M059J (cell line): ENCODE measurements around the gene RBBP5. TPM values are rescaled to one million over a fixed set of nuclear protein-coding genes. Genes with fewer than 3 reads are reported as not detected.

Experiments used
- DNase-seq: peaks from one replicate; pipeline ENCODE4 v3.0.0-alpha.2; 2012; ENCODE audit warnings: low read depth
- total RNA-seq: library from RNA; depleted of rRNA; stranded (reverse); fragments of >200 nt; shearing (Covaris generic); gene quantifications from 2 replicates; pipeline ENCODE4 v1.2.3, GENCODE V29; 2014

RBBP5 gene
- total RNA-seq, 1 experiment from 2014 or later: 27.6 TPM

DNA sequence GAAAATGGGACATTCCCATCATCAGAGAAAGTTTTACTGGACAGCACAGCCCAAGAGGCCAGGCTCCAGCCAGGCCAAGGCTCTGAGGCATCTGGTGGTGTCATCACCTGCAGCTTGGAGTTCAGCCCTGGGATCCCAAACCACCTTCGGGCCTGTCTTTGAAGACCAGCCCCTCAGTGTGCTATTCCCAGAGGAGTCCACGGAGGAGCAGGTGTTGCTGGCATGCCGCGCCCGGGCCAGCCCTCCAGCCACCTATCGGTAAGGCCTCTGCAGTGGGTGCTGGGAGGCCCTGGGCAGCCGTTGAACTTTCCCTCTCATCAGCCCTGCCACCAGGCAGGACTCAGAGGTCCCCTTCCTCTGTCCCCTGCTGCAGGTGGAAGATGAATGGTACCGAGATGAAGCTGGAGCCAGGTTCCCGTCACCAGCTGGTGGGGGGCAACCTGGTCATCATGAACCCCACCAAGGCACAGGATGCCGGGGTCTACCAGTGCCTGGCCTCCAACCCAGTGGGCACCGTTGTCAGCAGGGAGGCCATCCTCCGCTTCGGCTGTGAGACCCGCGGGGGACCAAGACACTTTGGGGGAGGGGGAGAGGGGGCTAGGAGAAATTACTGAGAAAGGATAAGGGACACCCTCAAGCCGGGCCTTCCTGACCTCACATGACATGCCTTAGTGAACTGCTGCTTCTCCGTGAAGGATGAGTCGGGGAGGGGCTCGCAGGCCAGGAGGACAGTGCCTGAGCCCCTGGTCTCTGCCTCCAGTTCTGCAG, 63.8 kb downstream of the RBBP5 start:
- no peak for DNase-seq

DNA sequence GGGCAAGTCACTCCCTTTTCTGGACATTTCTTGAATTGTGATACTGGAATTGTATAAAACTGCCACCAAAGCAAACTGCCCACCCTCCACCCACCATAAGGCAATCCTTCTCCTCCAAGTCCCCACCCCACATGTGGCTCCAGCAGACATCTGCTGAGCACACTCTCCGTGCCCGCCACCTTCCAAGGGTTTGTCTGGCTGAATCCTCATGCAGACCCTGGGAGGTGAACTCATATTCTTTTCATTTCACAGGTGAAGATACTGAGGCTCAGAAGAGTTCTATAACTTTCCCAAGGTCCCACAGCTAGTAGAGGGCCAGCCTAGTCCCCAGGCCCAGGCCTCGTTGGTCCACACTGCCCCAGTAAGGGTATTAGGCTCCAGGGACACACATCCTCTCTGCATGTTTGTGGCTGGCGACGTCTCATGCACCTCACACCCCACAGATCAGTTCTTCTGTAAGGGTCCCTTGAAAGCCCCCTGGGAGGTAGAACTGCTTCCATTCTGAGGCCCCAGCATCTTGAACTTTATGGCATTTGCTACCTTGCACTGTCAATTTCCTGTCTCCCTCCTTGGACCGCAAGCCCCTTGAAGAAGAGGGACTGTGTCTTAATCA, 64.7 kb downstream of the RBBP5 start:
- DNase-seq: no peak

GRCh38 chr1:205056188-205056611, 65.6 kb downstream of the RBBP5 start:
- DNase-seq: no peak

- DNase-seq: peak; percentile 8
Measured at GRCh38 chr1:205054013-205054412, 67.8 kb downstream of the RBBP5 start.

DNA sequence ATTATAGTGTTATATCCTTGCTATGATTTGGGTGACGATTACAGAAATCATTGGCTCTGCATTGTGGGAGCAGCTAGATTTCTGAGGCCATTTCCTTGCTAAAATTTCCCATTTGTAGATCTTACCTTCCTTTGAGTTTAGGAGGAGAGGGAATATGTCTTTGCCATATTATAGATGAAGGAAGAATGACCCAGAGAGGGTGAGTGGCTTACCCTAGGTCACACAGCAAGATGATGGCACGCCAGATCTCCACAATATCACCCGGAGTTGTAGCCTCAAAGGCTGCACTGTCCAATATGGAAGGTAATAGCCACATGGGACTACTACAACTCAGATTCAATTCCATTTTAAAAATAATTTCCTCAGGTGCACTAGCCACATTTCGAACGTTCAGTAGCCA, 68.5 kb downstream of the RBBP5 start:
- no peak for DNase-seq

GRCh38 chr1:205052690-205053089, 69.1 kb downstream of the RBBP5 start:
- DNase-seq: no peak

- no peak for DNase-seq
Measured at GRCh38 chr1:205049479-205049878, 72.3 kb downstream of the RBBP5 start.

GRCh38 chr1:205048382-205048781, 73.4 kb downstream of the RBBP5 start:
- no peak for DNase-seq

DNA sequence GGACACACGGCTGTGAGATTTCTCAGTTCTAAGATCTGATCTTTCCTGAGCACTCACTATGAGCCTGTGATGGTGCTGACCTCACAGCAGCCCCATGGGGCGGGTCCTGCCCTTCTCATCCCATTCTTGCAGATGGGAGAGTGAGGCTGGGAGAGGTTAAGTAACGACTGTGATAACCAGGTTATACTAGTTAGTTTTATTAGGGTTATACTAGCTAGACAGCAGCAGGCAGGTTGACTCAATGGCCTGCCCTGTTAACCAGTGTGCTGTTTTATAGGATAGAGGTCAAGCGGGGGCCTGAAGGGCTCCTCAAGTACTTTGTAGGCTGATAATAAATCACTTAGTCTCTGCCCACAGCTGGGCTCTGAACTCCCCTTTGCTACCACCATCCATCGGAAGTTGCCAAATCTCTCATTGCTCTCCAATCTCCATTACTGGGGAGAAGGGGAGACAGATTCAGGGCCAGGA, 74.0 kb downstream of the RBBP5 start:
- no peak for DNase-seq

- no peak for DNase-seq
Measured at GRCh38 chr1:205046870-205047269, 74.9 kb downstream of the RBBP5 start.

DNA sequence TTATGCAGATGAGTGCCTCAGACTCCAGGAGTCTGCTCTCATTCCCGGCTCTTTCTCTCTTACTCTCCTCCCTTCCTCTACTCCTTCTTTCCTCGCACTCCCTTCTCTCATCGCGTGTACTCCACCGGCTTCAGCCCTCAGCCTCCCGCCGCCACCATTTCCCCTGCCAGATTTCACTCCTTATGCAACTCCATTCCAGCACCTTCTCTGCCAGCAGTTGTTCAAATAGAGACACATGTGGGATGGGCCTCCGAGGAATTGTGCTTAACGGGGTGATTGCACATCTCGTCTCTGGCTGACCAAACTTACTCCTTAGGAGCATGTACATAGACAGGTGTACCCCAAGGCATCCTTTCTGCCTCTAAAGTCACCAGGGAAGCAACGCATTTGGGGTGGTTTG, 76.6 kb downstream of the RBBP5 start:
- no peak for DNase-seq

- DNase-seq: no peak
Measured at GRCh38 chr1:205044741-205045140, 77.0 kb downstream of the RBBP5 start.

DNA sequence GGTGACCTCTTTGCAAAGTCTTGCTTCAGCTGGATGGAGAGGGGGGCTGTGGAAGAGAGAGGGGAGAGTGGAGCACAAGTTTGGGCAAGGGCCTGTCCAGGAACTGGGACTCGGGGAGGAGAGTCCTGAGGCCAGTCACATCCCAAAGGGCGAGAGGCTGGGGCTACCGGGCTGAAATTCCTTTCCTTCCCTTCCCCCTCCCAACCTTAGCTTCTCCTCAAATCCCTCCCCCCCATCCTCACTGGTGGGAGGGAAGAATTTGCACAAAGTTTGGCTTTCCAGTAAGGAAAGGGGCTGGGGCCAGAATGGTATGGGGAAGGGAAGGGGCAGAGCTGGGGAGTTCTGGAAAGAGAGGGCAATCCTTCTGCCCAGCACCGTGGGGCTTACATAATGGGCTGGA, 77.9 kb downstream of the RBBP5 start:
- DNase-seq: no peak

DNA sequence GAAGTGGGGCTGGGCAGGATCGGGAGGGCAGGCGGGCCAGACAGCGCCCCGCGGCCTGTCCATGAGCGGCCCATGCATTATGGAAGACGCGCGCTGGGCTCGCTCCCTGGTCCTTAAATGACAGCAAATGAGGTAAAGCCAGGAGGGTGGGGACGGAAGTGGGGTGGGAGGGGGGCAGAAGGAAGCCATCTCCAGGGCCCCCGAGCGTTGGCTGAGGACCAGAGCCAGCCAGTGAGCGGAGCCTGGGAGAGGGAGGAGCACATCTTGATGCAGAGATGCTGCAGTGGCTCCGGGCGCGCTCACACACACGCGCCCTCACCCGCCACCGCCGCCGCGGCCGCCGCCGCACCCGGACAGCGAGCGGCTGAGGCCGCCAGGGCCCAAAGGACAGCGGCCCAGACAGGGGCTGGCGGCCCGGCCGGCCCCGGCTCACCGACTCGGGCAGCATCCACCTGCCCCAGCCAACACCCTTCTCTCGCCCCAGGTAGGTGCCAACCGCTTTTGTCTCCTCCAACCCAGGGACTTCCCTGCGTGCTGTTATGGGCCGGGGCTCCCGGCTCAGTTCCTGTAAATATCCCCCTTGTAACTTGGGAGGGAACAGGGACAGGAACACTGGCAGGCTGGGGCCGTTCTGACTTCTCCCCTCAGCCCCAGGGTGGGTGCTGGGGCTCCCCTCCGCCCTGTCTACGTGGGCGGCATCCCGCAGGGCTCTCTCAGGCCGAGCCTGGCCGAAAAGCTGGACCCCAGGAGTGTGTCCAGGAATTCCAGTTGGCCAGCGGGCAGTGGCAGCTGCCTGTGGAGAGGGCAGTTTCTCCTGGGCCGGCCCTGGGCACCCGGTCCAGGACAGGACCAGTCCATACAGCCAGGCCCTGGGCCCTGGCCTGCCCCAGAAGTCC, 78.6 kb downstream of the RBBP5 start, which contains the start of gene CNTN2:
Gene CNTN2 (plus strand): TSS at position 302 of the 896 bp plus-strand sequence. CDS start 9,974 bp downstream, outside the sequence.
- DNase-seq: no peak

DNA sequence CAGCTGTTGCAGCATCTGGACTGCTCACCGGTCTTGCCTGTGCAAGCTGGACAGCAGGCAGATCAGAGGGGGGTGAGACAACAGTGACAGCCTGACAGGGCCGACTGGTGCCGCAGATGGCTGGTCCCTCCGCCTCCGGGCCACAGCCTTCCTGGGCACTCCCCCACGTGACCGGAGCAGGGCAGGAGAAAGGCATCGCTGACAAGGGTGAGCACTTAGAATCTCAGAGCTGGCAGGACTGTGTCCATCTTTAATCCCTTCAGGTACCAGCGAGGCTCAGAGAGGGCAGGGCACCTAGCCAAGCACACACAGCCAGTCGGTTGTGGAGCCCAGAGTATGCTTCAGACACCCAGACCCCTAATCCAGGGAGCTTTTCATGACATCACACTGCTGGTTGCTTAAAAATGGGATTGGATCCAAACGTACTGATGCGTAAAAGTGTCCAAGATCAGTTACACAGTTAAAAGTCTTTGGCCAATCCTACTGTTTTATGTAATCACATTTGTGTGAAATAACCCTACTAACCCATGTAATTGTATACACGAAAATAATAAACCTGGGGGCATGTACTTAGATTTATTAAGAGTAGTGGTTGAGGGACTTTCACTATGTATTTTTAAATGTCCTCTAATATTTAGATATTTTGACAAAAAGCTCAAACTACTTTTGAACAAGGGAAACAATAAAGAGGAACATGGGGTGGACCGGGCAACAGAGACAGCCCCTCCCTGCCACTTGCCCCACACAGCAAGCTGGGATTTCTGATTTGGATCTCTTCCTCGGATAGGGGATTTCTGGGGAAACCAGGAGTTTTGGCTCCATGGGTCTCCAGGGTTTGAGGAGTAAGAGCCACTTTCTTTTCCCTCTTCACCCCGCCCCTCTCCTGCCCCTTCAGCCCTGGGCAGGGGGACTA, 79.5 kb downstream of the RBBP5 start:
- no peak for DNase-seq

- DNase-seq: no peak
Measured at GRCh38 chr1:205041001-205041715, 80.6 kb downstream of the RBBP5 start.

DNA sequence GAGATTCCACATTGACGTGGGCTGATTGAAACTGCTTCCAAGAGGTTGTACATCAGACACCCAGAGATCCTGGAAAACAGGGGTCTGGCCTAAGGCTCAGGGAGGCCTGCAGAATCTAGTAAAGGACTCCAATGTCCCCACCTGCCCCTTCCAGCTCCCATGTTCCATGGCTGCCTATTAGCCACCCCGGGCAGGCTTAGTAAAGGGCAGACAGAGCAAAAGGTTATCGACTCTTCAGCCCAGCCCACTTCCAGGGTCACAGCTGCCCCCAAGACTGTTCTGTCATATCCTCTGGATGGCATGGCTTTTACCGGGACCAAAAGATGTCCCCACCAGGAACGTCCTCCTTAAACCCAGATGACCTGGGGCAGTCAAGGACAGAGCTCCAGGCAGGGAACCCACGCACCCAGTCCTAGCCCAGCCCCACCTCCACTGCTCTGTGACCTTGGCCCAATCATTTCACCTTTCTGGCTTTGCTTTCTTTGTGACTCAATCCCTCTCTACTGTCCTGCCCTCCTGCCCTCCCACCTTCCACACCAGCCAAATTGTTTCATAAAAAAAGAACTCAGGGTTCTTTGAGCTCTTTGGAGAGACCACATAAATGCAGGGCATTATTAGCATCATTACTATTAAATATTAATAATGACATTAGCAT, 83.5 kb downstream of the RBBP5 start:
- no peak for DNase-seq

- DNase-seq: no peak
Measured at GRCh38 chr1:205037539-205037938, 84.2 kb downstream of the RBBP5 start.
